HepG2 (cell line): Measurements from ENCODE around the gene SLC35B1. TPM values are rescaled to one million over a fixed set of nuclear protein-coding genes. Genes with fewer than 3 reads are reported as not detected.
A peak's percentile ranks its signal among the peaks of the same experiment; 100 is the strongest.

Experiments
- BCL6 ChIP-seq: IDR thresholded peaks from 2 replicates; pipeline ENCODE4 v1.6.1; 2016; ENCODE audit warnings: missing genetic modification reagents, missing compliant biosample characterization
- FOSL1 ChIP-seq: sonication (generic); formaldehyde crosslinking; IDR thresholded peaks from 2 replicates; pipeline ENCODE4 v1.9.0; 2021; ENCODE audit warnings: missing genetic modification reagents, borderline replicate concordance
- HMGA1 ChIP-seq: sonication (generic); formaldehyde crosslinking; conservative IDR thresholded peaks from 2 replicates; pipeline ENCODE4 v1.4.0; 2020; ENCODE audit warnings: missing genetic modification reagents
- HMGXB4 ChIP-seq, 2 experiments: sonication (generic) in 1 of 2; formaldehyde crosslinking in 1 of 2; IDR thresholded peaks; 2 replicates each; pipeline versions ENCODE4 v1.4.0 to v1.6.1; 2018 to 2020; ENCODE audit warnings: missing genetic modification reagents in 2 of 2, borderline replicate concordance in 1 of 2, low read depth in 1 of 2, mild to moderate bottlenecking in 1 of 2, missing biosample characterization in 1 of 2
- HOXA9 ChIP-seq: sonication (generic); formaldehyde crosslinking; IDR thresholded peaks from 2 replicates; pipeline ENCODE4 v1.8.1; 2022; ENCODE audit warnings: missing genetic modification reagents, mild to moderate bottlenecking, moderate library complexity, borderline replicate concordance
- HOXD1 ChIP-seq: sonication (generic); formaldehyde crosslinking; IDR thresholded peaks from 2 replicates; pipeline ENCODE4 v1.5.0; 2020; ENCODE audit warnings: missing genetic modification reagents
- KAT7 ChIP-seq: IDR thresholded peaks from 2 replicates; pipeline ENCODE4 v1.6.1; 2018; ENCODE audit warnings: borderline replicate concordance, missing compliant biosample characterization
- KMT2A ChIP-seq: sonication (generic); formaldehyde crosslinking; IDR thresholded peaks from 2 replicates; pipeline ENCODE4 v1.4.0; 2020; ENCODE audit warnings: missing genetic modification reagents
- MIER3 ChIP-seq: IDR thresholded peaks from 2 replicates; pipeline ENCODE4 v1.6.1; 2016; ENCODE audit warnings: missing compliant biosample characterization, borderline replicate concordance
- MXD4 ChIP-seq: IDR thresholded peaks from 2 replicates; pipeline ENCODE4 v1.6.1; 2016; ENCODE audit warnings: mild to moderate bottlenecking, missing biosample characterization, missing genetic modification reagents
- REST ChIP-seq, 2 experiments: IDR thresholded peaks; 2 replicates each; pipeline ENCODE4 v1.6.1; 2011 to 2012; ENCODE audit warnings: low read length in 2 of 2, borderline replicate concordance in 1 of 2, low read depth in 1 of 2, mild to moderate bottlenecking in 1 of 2, moderate library complexity in 1 of 2
- RFXAP ChIP-seq: sonication (generic); formaldehyde crosslinking; IDR thresholded peaks from 2 replicates; pipeline ENCODE4 v1.4.0; 2020; ENCODE audit warnings: missing genetic modification reagents, borderline replicate concordance
- SATB2 ChIP-seq: sonication (generic); formaldehyde crosslinking; IDR thresholded peaks from 2 replicates; pipeline ENCODE4 v1.5.0; 2020; ENCODE audit warnings: missing genetic modification reagents
- SETDB1 ChIP-seq: sonication (generic); formaldehyde crosslinking; IDR thresholded peaks from 2 replicates; pipeline ENCODE4 v1.5.1; 2020; ENCODE audit warnings: missing genetic modification reagents, mild to moderate bottlenecking, borderline replicate concordance
- SP1 ChIP-seq, 2 experiments: fragments of 450-650 bp in 1 of 2; sonication (generic) in 1 of 2; formaldehyde crosslinking in 1 of 2; IDR thresholded peaks; 2 replicates each; pipeline versions ENCODE4 v1.4.0 to v1.6.1; 2016 to 2020; ENCODE audit warnings: missing genetic modification reagents in 1 of 2
- SP140L ChIP-seq: sonication (generic); formaldehyde crosslinking; IDR thresholded peaks from 2 replicates; pipeline ENCODE4 v1.4.0; 2020; ENCODE audit warnings: missing genetic modification reagents, borderline replicate concordance
- SRF ChIP-seq: IDR thresholded peaks from 2 replicates; pipeline ENCODE4 v1.6.1; 2011; ENCODE audit warnings: mild to moderate bottlenecking, low read depth, low read length, moderate library complexity
- TEAD3 ChIP-seq: optimal IDR thresholded peaks from 2 replicates; pipeline ENCODE3; 2016; ENCODE audit warnings: borderline replicate concordance
- ZBTB21 ChIP-seq: sonication (generic); formaldehyde crosslinking; IDR thresholded peaks from 2 replicates; pipeline ENCODE4 v1.4.0; 2020; ENCODE audit warnings: missing genetic modification reagents
- ZFY ChIP-seq: sonication (generic); formaldehyde crosslinking; IDR thresholded peaks from 2 replicates; pipeline ENCODE4 v1.4.0; 2020; ENCODE audit warnings: missing genetic modification reagents
- ZNF124 ChIP-seq: sonication (generic); formaldehyde crosslinking; IDR thresholded peaks from 2 replicates; pipeline ENCODE4 v1.4.0; 2020; ENCODE audit warnings: missing genetic modification reagents
- ZNF180 ChIP-seq: sonication (generic); formaldehyde crosslinking; IDR thresholded peaks from 2 replicates; pipeline ENCODE4 v1.4.0; 2020; ENCODE audit warnings: low read depth, missing genetic modification reagents, borderline replicate concordance
- ZNF3 ChIP-seq: IDR thresholded peaks from 2 replicates; pipeline ENCODE4 v1.7.0; 2017; ENCODE audit warnings: inconsistent platforms
- ZNF552 ChIP-seq: sonication (generic); formaldehyde crosslinking; IDR thresholded peaks from 2 replicates; pipeline ENCODE4 v1.9.0; 2022; ENCODE audit warnings: missing genetic modification reagents, mild to moderate bottlenecking, borderline replicate concordance
- ZNF7 ChIP-seq: IDR thresholded peaks from 2 replicates; pipeline ENCODE4 v1.6.1; 2016; ENCODE audit warnings: missing biosample characterization, missing genetic modification reagents
- ZNF777 ChIP-seq: sonication (generic); formaldehyde crosslinking; IDR thresholded peaks from 2 replicates; pipeline ENCODE4 v1.4.0; 2020; ENCODE audit warnings: missing genetic modification reagents
- polyA plus RNA-seq, 8 experiments: library from polyadenylated mRNA; depleted of rRNA in 3 of 8; stranded (reverse) in 7 of 8; unstranded in 1 of 8; fragments of >200 nt; fragmentation: Illumina TruSeq in 4 of 8; extraction: Trizol in 4 of 8; gene quantifications; 2 replicates each; pipeline versions ENCODE4 v1.2.1 to v1.2.3, GENCODE V29; 2011 to 2016; ENCODE audit warnings: low read depth in 4 of 8, missing spikeins in 1 of 8, mixed read lengths in 1 of 8; ENCODE audit not compliant: insufficient read depth in 1 of 8
- total RNA-seq, 5 experiments: library from RNA; depleted of rRNA; stranded (reverse); fragments of >200 nt; fragmentation: Illumina TruSeq; extraction: Trizol; gene quantifications; 2 replicates each; pipeline ENCODE4 v1.2.3, GENCODE V29; 2016; ENCODE audit warnings: low read depth in 1 of 5

Gene SLC35B1
- total and polyA plus RNA-seq, 2 of the 13 experiments (the other 11 are each of a cell fraction or from before 2014, with no cell fraction given) = 99.6 to 113 TPM

- TF ChIP-seq SATB2 (CRISPR knock-in tag) (no peak), HMGA1 (CRISPR knock-in tag) (no peak), FOSL1 (CRISPR knock-in tag) (no peak; the same call in 1 of the 2 replicates), REST (IDR thresholded peaks at IDR 0.05; ENCODE audit: borderline replicate concordance in 1 of 2, low read depth in 1 of 2, low read length in 2 of 2) (peak; percentile 3 to 70; a peak in 2 of 4 replicates), ZNF3 (CRISPR knock-in tag) (0 out of 2 replicates have a peak, but pooled peaks have one; percentile 17), MXD4 (CRISPR knock-in tag) (peak; percentile 64), SETDB1 (CRISPR knock-in tag) (no peak), HOXA9 (CRISPR knock-in tag) (no peak), TEAD3 (CRISPR knock-in tag) (peak; percentile 97), ZNF552 (CRISPR knock-in tag) (no peak), MIER3 (CRISPR knock-in tag) (peak; percentile 97), ZFY (peak; percentile 90), HOXD1 (CRISPR knock-in tag) (peak; percentile 13; the same call in 1 of the 2 replicates), SP140L (peak; percentile 93; the same call in 1 of the 2 replicates), BCL6 (CRISPR knock-in tag) (no peak; the same call in 1 of the 2 replicates), HMGXB4 (CRISPR knock-in tag; IDR thresholded peaks at IDR 0.05; ENCODE audit: borderline replicate concordance in 1 of 2, low read depth in 1 of 2) (peak; percentile 96 to 99), ZNF7 (CRISPR knock-in tag) (0 out of 2 replicates have a peak, but pooled peaks have one; percentile 18), RFXAP (CRISPR knock-in tag) (peak; percentile 88; the same call in 1 of the 2 replicates), ZNF180 (0 out of 2 replicates have a peak, but pooled peaks have one; percentile 83), ZNF124 (CRISPR knock-in tag) (peak; percentile 91), SP1 (IDR thresholded peaks at IDR 0.05) (no peak), SP1 (CRISPR knock-in tag; IDR thresholded peaks at IDR 0.05) (peak; percentile 93), ZNF777 (CRISPR knock-in tag) (no peak), KAT7 (CRISPR knock-in tag) (peak; percentile 94), SRF (no peak), ZBTB21 (no peak), KMT2A (peak; percentile 92)
Observed at GRCh38 chr17:49707608-49708514, at the start of gene SLC35B1 (continued).
